Loucy (cell line): ENCODE measurements around the gene HEG1.

ENCODE experiments used
- CTCF ChIP-seq: fragments of 200-600 bp; sonication (generic); conservative IDR thresholded peaks from 2 replicates; pipeline ENCODE4 v1.5.1; 2014; ENCODE audit warnings: mild to moderate bottlenecking, antibody characterized with exemption, low read length
- EZH2phosphoT487 ChIP-seq: fragments of 200-600 bp; IDR thresholded peaks from 2 replicates; pipeline ENCODE4 v1.6.1; 2018; ENCODE audit warnings: antibody characterized with exemption, mild to moderate bottlenecking, moderate library complexity, borderline replicate concordance

GRCh38 chr3:125068265-125068664 is 12.5 kb upstream of the HEG1 start:
- TF ChIP-seq CTCF (no peak), EZH2phosphoT487 (no peak)
